ENCODE results near the gene FHIT. TPM values are rescaled to one million over a fixed set of nuclear protein-coding genes. Genes with fewer than 3 reads are reported as not detected.

Gene FHIT
- total and polyA plus RNA-seq, 2 of the 4 experiments (the other 2 are of a cell fraction): 0.07 TPM; not detected in 1

DNA sequence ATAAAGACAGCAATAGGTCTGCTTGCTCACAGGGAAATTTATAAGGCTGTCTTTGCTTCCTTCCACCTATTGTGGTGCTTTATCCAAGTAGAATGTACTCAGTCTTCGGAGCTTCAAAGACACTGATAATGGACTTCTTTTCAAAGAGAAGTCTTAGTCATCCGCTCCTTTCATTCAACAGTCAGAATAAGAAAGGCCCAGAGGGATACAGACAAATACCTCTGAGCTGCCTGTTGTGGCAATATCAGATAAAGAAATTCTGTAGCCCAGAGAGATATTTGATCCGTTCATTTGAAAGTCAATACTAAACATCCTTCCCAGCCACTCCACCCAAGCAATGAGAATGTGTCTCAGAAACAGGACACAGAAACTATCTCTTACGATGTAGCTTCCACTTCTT lies 110.0 kb downstream of the FHIT start:
- BruUV-seq (replicated peaks): no TSS peak
- no peak overlapping the region for H3K4me2 ChIP-seq (ENCODE audit: low read depth, low read length)
- H2BK5ac ChIP-seq (ENCODE audit: low read depth, low read length, poor library complexity, severe bottlenecking): no peak overlapping the region
- dilution Hi-C loops (cut with HindIII; ENCODE audit: low sequenced_read_pairs, unreplicated experiment) (no loop called here), intact Hi-C loops (cut with micrococcal nuclease) (no loop called here), in situ Hi-C loops (cut with MboI; ENCODE audit: low sequenced_read_pairs) (no loop called here)
- no peaks in the 10 kb centered on the region for H3K9me3 ChIP-seq (ENCODE audit: control insufficient read depth, insufficient read depth, low read length)
- H3K27me3 ChIP-seq (ENCODE audit: control insufficient read depth, insufficient read depth, low read length): no peaks in the 10 kb centered on the region
- no peak overlapping the region for H4K91ac ChIP-seq (ENCODE audit: insufficient read depth, low read depth, low read length)
- no peak for TF ChIP-seq NFE2L2 (IDR thresholded peaks at IDR 0.05; ENCODE audit: low read depth, low read length)
- TF ChIP-seq FOS (IDR thresholded peaks at IDR 0.05; ENCODE audit: low read depth, low read length): no peak
- TF ChIP-seq RFX5 (IDR thresholded peaks at IDR 0.05; ENCODE audit: low read depth, low read length): no peak
- TF ChIP-seq POLR2A (IDR thresholded peaks at IDR 0.05; ENCODE audit: low read depth, low read length): no peak
- no peak for TF ChIP-seq CEBPB (IDR thresholded peaks at IDR 0.05; ENCODE audit: low read depth, low read length)
- no peak for TF ChIP-seq BHLHE40 (IDR thresholded peaks at IDR 0.05; ENCODE audit: low read depth, low read length)
- H3K14ac ChIP-seq (replicated peaks; ENCODE audit: low read depth, low read length): no peak overlapping the region
- ChIA-PET CTCF (no interaction called here), POLR2A (ENCODE audit: unreplicated experiment) (no interaction called here)
- no peak overlapping the region for H3K18ac ChIP-seq (ENCODE audit: low read depth, low read length)
- no peak overlapping the region for H2BK20ac ChIP-seq (ENCODE audit: low read depth, low read length)
- no peak overlapping the region for H3K56ac ChIP-seq (ENCODE audit: extremely low read depth, insufficient read depth, low read length)
- H4K20me1 ChIP-seq (ENCODE audit: insufficient read depth, low read length): no peaks in the 10 kb centered on the region
- H4K5ac ChIP-seq (ENCODE audit: low read depth, low read length): no peak overlapping the region
- no peaks in the 10 kb centered on the region for H3K4me1 ChIP-seq (ENCODE audit: control insufficient read depth, insufficient read depth, low read length)
- H3K9me1 ChIP-seq (ENCODE audit: insufficient read depth, low read length): no peaks in the 10 kb centered on the region
- WGBS, 2 experiments (ENCODE audit: extremely low coverage in 2 of 2, insufficient read length in 1 of 2): no CpG with 5 or more reads among the region's 4 CpGs
- ATAC-seq (ENCODE audit: low read depth) (no peak), DNase-seq (no peak)
- no peak overlapping the region for H3K23ac ChIP-seq (ENCODE audit: low read depth, low read length)
- no peak overlapping the region for H2BK15ac ChIP-seq (ENCODE audit: low read depth, low read length)
- no peak overlapping the region for H3K27ac ChIP-seq (ENCODE audit: insufficient read depth, low read length)
- H4K8ac ChIP-seq (ENCODE audit: low read depth in 2 of 2, low read length in 2 of 2): no peak overlapping the region
- no peaks in the 10 kb centered on the region for H3K79me1 ChIP-seq (ENCODE audit: low read depth in 1 of 2, low read length in 2 of 2)
- H3K9ac ChIP-seq (ENCODE audit: low read depth, low read length): no peak overlapping the region
- H2BK120ac ChIP-seq (ENCODE audit: low read depth, low read length): no peak overlapping the region
- no peak overlapping the region for H2AFZ ChIP-seq (replicated peaks; ENCODE audit: low read length, poor library complexity)
- no peaks in the 10 kb centered on the region for H3K36me3 ChIP-seq (ENCODE audit: control insufficient read depth, insufficient read depth, low read length)
- H2AK5ac ChIP-seq (ENCODE audit: low read depth, low read length): no peak overlapping the region
- no peak overlapping the region for H3K4ac ChIP-seq (ENCODE audit: low read depth, low read length)
- H2AK9ac ChIP-seq (replicated peaks; ENCODE audit: low read depth, low read length, poor library complexity): no peak overlapping the region
- H3K4me3 ChIP-seq (ENCODE audit: insufficient read depth, low read depth, low read length): no peak overlapping the region
